Vagina (tissue), 2 donors: ENCODE measurements around the gene OXCT2.
"Not testable (repeated sequence)": the region's sequence is repeated elsewhere in the genome, so short reads cannot be mapped to it uniquely, and the experiment has no call there.

Experiments
- CTCF ChIP-seq, 3 experiments: fragments of 450-650 bp in 2 of 3; fragments of 200-600 bp in 1 of 3; sonication (generic) in 1 of 3; IDR thresholded peaks; one replicate each; pipeline ENCODE4 v1.5.1; 2017 to 2019; ENCODE audit warnings: antibody characterized with exemption in 3 of 3, mild to moderate bottlenecking in 2 of 3, moderate library complexity in 2 of 3
- POLR2A ChIP-seq, 2 donors: fragments of 450-650 bp; IDR thresholded peaks; one replicate each; pipeline ENCODE4 v1.6.1; 2017; ENCODE audit warnings: antibody characterized with exemption in 2 of 2, mild to moderate bottlenecking in 2 of 2, moderate library complexity in 2 of 2
- POLR2AphosphoS5 ChIP-seq, 2 donors: sonication (generic); formaldehyde crosslinking; IDR thresholded peaks; one replicate each; pipeline ENCODE4 v1.9.0; 2017; ENCODE audit warnings: antibody characterized with exemption in 2 of 2, mild to moderate bottlenecking in 2 of 2, low read depth in 1 of 2; ENCODE audit not compliant: insufficient read depth in 1 of 2

GRCh38 chr1:39771022-39771532 lies at the start of gene OXCT2:
- TF ChIP-seq CTCF (IDR thresholded peaks at IDR 0.05); POLR2AphosphoS5 (IDR thresholded peaks at IDR 0.05; ENCODE audit: insufficient read depth in 1 of 2, low read depth in 1 of 2); POLR2A (IDR thresholded peaks at IDR 0.05): not testable (repeated sequence)
